Fibroblast of pulmonary artery (primary cell): ENCODE results near the gene COA8.

ENCODE experiments used
- DNase-seq: peaks from one replicate; pipeline ENCODE4 v3.0.0-alpha.2; 2010; ENCODE audit warnings: low read depth
- H3K4me3 ChIP-seq: replicated peaks from 2 replicates; pipeline ENCODE4 v1.5.1; 2011; ENCODE audit warnings: low read depth, mild to moderate bottlenecking, control low read depth, low read length, moderate library complexity
- TF ChIP-seq, protein P1 (sequence below): IDR thresholded peaks from 2 replicates; pipeline ENCODE4 v1.5.1; 2011; ENCODE audit warnings: mild to moderate bottlenecking, control low read depth, low read length, inconsistent platforms; ENCODE audit errors: missing control alignments

The COA8 gene

GRCh38 chr14:103638594-103638993 lies 75.8 kb downstream of the COA8 start:
- no peak overlapping the region for H3K4me3 ChIP-seq
- TF ChIP-seq, protein P1, sequence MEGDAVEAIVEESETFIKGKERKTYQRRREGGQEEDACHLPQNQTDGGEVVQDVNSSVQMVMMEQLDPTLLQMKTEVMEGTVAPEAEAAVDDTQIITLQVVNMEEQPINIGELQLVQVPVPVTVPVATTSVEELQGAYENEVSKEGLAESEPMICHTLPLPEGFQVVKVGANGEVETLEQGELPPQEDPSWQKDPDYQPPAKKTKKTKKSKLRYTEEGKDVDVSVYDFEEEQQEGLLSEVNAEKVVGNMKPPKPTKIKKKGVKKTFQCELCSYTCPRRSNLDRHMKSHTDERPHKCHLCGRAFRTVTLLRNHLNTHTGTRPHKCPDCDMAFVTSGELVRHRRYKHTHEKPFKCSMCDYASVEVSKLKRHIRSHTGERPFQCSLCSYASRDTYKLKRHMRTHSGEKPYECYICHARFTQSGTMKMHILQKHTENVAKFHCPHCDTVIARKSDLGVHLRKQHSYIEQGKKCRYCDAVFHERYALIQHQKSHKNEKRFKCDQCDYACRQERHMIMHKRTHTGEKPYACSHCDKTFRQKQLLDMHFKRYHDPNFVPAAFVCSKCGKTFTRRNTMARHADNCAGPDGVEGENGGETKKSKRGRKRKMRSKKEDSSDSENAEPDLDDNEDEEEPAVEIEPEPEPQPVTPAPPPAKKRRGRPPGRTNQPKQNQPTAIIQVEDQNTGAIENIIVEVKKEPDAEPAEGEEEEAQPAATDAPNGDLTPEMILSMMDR: no peak
- DNase-seq: no peak
